ENCODE measurements around the gene FGR.
"Not testable (repeated sequence)": the region's sequence is repeated elsewhere in the genome, so short reads cannot be mapped to it uniquely, and the experiment has no call there.

Gene FGR

DNA sequence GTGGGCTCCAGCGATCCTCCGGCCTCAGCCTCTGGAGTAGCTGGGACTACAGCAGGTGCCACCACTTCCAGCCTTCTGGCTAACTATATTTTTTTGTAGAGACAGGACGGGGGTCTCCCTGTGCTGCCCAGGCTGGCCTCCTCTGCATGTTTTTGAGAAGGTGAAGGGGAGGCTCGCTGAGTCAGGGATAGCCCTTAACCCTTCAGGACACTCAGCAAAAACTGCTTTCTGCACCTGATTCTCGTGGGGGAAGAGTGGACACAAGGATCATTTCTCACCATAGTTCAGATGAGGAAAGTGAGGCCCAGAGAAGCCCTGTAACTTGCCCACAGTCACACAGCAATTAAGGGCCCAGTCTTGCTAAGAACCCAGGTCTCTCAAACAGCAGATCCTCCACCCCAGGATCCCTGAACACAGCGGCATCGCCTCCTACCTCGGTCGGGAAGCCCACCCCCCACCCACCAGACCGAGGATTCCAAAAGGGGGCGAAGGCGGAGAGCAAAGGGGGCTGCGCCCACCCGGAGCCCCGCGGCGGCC, 1.3 kb downstream of the FGR start:
- H3K27ac Mint-ChIP-seq, result peak overlapping the region; percentile 65
- peaks cover 75% of the 10 kb centered on the region for H3K4me1 Mint-ChIP-seq (ENCODE audit: low read depth)
- DNase-seq, result no peak
- H3K27me3 Mint-ChIP-seq, result no peaks in the 10 kb centered on the region
- no peaks in the 10 kb centered on the region for H3K36me3 Mint-ChIP-seq (ENCODE audit: low read depth)
- no peaks in the 10 kb centered on the region for H3K9me3 Mint-ChIP-seq
- H3K4me3 Mint-ChIP-seq, result peak overlapping the region; percentile 43

DNA sequence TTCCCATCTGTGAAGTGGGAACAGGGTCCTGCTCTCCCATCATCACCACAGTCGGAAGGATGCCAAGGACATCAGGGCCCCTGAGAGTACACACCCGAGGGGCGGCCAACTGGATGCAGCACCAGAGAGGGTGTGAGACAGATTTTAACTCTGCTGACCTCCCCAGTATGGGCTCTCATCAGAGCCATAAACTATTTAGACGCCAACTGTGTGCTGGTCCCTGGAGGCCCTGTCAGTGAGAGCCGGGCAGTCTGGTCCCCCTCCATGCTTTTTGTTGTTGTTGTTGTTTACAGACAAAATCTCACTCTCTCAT, 1.7 kb downstream of the FGR start:
- no peak for DNase-seq
- Mint-ChIP-seq H3K4me3 (peak overlapping the region; percentile 43), H3K27ac (peak overlapping the region; percentile 90), H3K9me3 (no peaks in the 10 kb centered on the region), H3K36me3 (ENCODE audit: low read depth) (no peaks in the 10 kb centered on the region), H3K4me1 (ENCODE audit: low read depth) (peaks cover 78% of the 10 kb centered on the region), H3K27me3 (no peaks in the 10 kb centered on the region)

DNA sequence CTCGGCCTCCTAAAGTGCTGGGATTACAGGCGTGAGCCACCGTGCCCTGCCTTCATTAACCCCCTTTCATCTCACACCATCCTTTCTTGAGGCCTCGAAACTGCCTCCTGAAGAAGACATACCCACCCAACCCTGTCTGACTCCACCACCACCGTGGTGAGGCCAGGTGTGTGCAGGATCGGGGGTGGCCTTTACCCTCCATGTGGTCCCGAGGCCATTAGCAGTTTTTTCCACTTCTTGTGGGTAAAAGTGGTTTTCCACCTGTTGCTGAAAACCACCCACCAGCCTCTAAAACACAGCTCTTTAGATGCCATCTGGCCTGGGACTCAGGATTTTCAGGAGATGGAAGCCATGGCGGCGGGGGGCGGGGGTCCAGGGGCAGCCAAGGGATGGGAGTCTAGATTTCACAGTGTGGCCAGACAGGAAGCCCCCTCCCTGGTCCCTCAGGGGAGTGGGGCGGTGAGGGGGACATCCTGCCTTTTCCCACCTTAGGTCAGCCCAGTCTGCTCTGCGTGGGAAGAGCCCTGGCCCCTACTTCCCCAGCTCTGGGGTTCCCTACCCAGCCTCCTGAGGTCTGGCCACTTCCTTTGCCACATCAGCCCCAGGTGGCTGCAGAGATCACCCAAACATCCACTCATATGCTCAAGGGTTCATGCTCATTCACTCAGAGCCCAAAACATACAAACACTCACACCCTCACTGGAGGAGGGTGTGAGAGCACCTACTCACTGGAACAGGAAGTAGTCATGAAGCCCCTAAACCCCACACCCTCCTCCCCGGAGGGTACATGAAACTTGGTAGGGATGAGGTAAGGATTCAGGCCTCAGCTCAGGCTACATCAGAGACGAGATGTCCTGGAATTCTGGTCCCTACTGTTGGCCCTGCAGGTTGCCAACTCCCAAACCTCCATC, 2.3 kb downstream of the FGR start:
- no peaks in the 10 kb centered on the region for H3K36me3 Mint-ChIP-seq (ENCODE audit: low read depth)
- DNase-seq, result peak; percentile 61
- no peaks in the 10 kb centered on the region for H3K9me3 Mint-ChIP-seq
- peaks cover 73% of the 10 kb centered on the region for H3K4me1 Mint-ChIP-seq (ENCODE audit: low read depth)
- H3K27me3 Mint-ChIP-seq, result no peaks in the 10 kb centered on the region
- peak overlapping the region; percentile 90 for H3K27ac Mint-ChIP-seq
- H3K4me3 Mint-ChIP-seq, result peak overlapping the region; percentile 43

DNA sequence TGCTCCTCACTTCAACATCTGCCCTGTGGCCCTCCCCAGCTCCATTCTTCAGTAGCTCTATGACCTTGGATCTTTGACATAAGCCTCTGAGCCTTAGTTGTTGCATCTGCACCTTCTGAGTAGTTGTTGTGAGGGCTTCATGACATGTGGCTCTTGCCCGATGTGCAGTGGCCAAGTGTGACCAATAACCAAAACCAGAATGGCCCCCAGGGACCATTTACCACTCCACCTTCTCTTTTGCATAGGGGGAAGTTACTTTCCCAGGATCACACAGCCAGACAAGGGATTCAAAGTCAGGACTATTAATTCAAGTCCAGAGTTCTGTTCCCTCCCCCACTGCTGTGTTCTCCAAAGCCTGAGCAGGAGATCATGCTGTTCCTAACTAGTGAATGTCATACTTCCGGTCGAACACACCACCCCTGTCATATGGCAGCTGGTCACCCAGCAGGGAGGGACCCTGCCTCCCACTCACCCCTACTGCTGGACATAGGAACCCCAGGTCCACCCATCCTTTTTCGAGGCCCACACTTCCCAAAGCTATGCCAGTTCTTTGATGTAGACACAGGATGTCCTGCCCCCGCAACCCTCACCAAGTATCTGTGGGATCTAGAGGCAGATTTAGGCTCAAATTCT, 4.0 kb downstream of the FGR start:
- no peak overlapping the region for H3K27ac Mint-ChIP-seq
- no peak overlapping the region for H3K4me3 Mint-ChIP-seq
- H3K36me3 Mint-ChIP-seq (ENCODE audit: low read depth), result no peaks in the 10 kb centered on the region

DNA sequence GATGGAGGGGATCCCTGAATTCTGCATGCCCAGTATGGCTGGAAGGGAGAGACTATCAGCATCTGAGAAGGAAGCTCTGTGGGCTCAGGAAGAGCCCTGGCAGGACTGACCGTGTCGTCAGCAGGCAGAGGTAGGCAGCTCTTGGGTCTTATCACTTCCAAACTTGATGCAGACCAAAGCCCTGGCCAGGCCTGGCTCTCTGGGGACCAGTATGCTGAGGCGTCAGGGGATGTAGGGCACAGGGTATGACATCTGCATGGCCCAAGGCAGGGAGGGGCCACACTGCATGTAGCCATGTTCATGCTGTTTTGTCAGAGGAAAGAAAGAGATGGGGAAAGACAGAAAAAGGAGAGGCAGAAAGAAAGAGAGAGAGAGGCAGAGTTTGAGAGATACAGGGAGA, 6.3 kb downstream of the FGR start:
- Mint-ChIP-seq H3K9me3 (no peaks in the 10 kb centered on the region), H3K27ac (no peak overlapping the region), H3K36me3 (ENCODE audit: low read depth) (no peaks in the 10 kb centered on the region), H3K4me1 (ENCODE audit: low read depth) (peaks cover 53% of the 10 kb centered on the region), H3K27me3 (no peaks in the 10 kb centered on the region), H3K4me3 (no peak overlapping the region)
- DNase-seq, result no peak

More for the DNA sequence above, 4.0 kb downstream of the FGR start:
- Mint-ChIP-seq H3K4me1 (ENCODE audit: low read depth) (peaks cover 65% of the 10 kb centered on the region), H3K9me3 (no peaks in the 10 kb centered on the region), H3K27me3 (no peaks in the 10 kb centered on the region)
- DNase-seq, result no peak

DNA sequence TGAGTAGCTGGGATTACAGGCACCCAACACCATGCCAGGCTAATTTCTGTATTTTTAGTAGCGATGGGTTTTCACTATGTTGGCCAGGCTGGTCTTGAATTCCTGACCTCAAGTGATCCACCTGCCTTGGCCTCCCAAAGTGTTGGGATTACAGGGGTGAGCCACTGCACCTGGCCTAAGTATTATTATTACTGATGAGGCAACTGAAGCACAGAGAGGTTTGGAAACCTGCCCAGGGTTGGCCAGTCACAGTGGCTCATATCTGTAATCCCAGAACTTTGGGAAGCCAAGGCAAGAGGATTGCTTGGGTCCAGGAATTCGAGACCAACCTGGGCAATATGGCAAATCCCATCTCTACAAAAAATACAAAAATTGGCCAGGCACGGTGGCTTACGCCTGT, 7.3 kb downstream of the FGR start:
- peaks cover 43% of the 10 kb centered on the region for H3K4me1 Mint-ChIP-seq (ENCODE audit: low read depth)
- not testable (repeated sequence) for H3K27ac Mint-ChIP-seq; H3K36me3 Mint-ChIP-seq (ENCODE audit: low read depth)

DNA sequence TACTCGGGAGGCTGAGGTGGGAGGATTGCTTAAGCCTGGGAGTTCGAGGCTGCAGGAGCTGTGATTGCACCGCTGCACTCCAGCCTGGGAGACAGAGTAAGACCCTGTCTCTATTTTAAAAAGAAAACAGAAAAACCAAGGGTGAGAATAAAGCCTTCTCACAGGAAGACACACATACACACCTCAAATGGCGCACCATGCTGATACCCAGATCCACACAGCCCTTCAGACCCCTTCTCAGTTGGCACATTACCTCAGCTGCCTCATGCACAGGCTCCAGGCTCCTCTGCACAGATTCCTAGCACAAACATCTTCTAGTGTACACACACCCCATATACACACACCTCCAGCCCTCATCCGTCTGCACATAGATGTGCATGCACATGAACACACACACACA, 7.9 kb downstream of the FGR start:
- DNase-seq, result no peak
- Mint-ChIP-seq H3K27me3 (no peaks in the 10 kb centered on the region), H3K4me1 (ENCODE audit: low read depth) (peaks cover 38% of the 10 kb centered on the region), H3K9me3 (no peaks in the 10 kb centered on the region), H3K4me3 (no peak overlapping the region), H3K27ac (no peak overlapping the region), H3K36me3 (ENCODE audit: low read depth) (no peaks in the 10 kb centered on the region)

More for the DNA sequence above, 7.3 kb downstream of the FGR start:
- H3K27me3 Mint-ChIP-seq, DNase-seq, H3K9me3 Mint-ChIP-seq, H3K4me3 Mint-ChIP-seq: not testable (repeated sequence)

DNA sequence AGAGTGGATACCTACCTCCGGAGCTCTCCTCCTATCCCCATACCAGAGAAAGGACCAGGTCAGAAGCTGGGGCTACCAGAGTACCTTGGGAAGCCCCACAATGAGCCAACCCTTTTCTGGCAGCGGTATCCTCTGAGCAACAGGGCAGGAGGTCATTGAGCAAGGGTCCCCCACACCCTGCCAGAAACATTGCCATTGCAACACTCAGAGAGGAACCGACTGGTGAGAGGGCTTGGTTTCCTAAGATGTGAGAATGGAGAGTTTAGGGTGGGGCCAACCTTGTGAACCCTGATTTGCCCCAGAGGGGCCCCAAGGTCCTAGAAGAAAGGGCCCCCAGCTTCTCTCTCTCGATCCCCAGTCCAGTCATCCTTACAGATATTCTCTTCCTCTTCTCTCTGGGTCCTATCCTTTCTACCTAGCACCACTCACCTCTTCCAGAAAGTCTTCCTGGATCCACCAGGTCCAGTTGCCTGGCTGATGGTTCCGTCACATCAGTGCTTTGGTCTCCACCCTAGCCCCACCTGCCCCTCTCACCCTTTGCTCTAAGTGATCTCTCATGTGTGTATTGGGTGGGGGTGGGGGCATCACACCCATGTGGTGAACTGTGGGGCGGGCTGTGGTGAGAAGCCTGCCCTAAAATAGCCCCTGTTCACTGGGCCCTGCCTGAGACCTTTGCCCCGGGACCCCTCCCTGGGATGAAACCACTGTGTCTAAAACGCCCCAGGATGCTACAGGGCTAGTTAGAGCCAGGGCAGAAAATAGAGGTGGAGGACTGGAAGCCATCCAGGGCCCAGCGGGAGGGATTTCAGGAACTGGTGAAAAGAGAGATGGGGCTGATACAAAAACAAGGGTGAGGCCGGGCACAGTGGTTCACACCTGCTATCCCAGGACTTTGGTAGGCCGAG, 8.7 kb downstream of the FGR start:
- Mint-ChIP-seq H3K4me1 (ENCODE audit: low read depth) (peaks cover 30% of the 10 kb centered on the region), H3K9me3 (no peaks in the 10 kb centered on the region), H3K4me3 (no peak overlapping the region), H3K36me3 (ENCODE audit: low read depth) (no peaks in the 10 kb centered on the region), H3K27ac (peak overlapping the region; percentile 34), H3K27me3 (no peaks in the 10 kb centered on the region)
- no peak for DNase-seq

DNA sequence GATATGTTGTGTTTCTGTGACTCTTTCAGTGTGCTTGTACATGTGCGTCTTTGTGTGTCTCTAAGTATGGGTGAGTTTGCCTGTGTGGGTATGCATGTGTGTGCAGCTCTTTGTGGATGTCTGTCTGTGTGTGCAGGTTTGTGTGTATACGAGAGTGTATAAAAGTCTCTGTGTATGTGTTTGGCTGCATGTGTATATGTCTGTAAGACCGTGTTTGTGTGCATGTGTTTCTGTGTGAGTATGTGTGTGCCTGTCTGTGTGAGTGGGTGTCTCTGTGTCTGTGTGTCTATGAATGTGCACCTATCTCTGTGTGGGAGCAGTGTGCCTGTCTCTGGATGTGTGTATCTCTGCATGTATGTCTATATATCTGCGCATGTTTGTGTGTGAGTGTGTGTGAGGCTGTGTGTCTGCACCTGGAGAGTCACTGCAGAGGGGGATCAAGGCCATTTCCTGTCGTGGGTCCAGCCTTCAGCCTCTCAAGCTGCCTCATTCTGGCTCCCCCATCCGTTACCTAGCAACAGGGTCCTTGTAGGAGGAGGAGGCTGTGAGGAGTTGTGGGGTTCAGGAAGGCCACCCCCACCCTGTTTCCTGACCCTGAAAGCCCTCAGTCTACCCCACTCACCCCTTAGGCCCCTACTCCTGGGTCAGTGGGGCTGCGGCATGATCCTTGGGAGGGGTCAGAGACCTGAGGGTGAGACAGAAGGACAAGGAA, 10.4 kb downstream of the FGR start:
- peaks cover 20% of the 10 kb centered on the region for H3K4me1 Mint-ChIP-seq (ENCODE audit: low read depth)
- no peak overlapping the region for H3K27ac Mint-ChIP-seq
- H3K36me3 Mint-ChIP-seq (ENCODE audit: low read depth), result no peaks in the 10 kb centered on the region
- DNase-seq, result no peak
- no peak overlapping the region for H3K4me3 Mint-ChIP-seq
- no peaks in the 10 kb centered on the region for H3K27me3 Mint-ChIP-seq
- no peaks in the 10 kb centered on the region for H3K9me3 Mint-ChIP-seq

DNA sequence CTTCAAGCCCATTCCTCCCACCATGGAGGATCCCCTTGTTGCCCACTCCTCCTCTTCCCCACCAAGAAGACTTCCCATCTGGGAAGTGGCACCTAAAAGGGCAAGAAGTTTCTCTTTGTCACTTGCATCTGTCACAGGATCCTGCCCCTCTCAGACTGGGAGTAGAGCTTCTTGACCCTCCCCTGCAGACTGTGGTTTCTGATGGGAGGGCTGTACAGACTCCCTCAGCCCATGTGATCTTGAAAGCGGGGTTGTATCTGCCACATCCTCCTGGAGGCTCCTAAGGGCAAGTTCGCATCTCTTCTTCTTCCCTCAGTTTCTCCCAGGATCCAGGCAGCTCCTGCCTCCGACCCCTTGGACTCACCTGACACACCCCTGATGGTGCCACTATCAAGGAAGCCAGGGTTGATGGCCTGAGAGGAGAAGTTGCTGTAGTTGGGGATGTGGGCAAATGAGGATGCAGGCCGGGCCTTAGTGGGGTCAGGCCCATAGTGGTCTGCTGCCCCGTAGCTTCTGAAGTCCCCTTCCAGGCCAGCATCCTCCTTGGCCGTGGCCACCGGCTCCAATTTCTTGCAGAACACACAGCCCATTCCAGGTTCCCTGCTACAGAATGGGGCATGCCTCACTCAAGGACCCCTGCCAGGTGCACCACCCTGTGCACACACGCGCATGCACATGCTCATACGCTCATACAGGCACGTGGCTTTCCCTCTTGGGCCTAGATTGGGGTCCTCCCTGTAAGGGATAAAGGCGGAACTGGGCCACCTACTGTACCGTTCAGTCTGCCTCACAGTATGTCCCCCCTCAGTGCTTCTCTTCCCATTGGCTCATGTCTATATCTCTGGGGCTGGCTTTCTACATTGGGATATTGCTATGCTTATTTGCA, 11.4 kb downstream of the FGR start:
- H3K4me1 Mint-ChIP-seq (ENCODE audit: low read depth), result peaks cover 18% of the 10 kb centered on the region
- no peaks in the 10 kb centered on the region for H3K9me3 Mint-ChIP-seq
- no peaks in the 10 kb centered on the region for H3K36me3 Mint-ChIP-seq (ENCODE audit: low read depth)
- no peaks in the 10 kb centered on the region for H3K27me3 Mint-ChIP-seq
- no peak overlapping the region for H3K27ac Mint-ChIP-seq
- DNase-seq, result no peak
- no peak overlapping the region for H3K4me3 Mint-ChIP-seq

DNA sequence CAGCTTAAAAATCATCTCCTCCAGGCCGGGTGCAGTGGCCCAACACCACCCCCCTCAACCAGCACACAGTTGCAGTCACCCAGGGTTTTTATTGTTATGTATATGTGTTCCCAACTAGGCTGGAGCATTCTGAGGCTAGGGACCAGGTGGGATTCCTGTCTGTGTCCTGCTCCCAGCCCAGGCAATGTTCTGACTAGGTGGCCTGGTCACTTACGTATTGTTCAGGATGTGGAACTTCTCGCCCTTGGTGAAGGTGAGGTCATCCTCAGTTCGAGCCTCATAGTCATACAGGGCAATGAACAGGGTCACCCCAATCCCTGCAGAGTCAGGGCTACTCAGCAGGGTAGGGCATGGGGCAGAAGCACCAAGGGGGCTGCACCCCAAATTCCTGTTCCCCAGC, 12.2 kb downstream of the FGR start:
- H3K36me3 Mint-ChIP-seq (ENCODE audit: low read depth), result no peaks in the 10 kb centered on the region
- H3K9me3 Mint-ChIP-seq, result no peaks in the 10 kb centered on the region
- H3K4me3 Mint-ChIP-seq, result no peak overlapping the region
- no peak for DNase-seq
- H3K27ac Mint-ChIP-seq, result no peak overlapping the region
- peaks cover 24% of the 10 kb centered on the region for H3K4me1 Mint-ChIP-seq (ENCODE audit: low read depth)
- H3K27me3 Mint-ChIP-seq, result no peaks in the 10 kb centered on the region

DNA sequence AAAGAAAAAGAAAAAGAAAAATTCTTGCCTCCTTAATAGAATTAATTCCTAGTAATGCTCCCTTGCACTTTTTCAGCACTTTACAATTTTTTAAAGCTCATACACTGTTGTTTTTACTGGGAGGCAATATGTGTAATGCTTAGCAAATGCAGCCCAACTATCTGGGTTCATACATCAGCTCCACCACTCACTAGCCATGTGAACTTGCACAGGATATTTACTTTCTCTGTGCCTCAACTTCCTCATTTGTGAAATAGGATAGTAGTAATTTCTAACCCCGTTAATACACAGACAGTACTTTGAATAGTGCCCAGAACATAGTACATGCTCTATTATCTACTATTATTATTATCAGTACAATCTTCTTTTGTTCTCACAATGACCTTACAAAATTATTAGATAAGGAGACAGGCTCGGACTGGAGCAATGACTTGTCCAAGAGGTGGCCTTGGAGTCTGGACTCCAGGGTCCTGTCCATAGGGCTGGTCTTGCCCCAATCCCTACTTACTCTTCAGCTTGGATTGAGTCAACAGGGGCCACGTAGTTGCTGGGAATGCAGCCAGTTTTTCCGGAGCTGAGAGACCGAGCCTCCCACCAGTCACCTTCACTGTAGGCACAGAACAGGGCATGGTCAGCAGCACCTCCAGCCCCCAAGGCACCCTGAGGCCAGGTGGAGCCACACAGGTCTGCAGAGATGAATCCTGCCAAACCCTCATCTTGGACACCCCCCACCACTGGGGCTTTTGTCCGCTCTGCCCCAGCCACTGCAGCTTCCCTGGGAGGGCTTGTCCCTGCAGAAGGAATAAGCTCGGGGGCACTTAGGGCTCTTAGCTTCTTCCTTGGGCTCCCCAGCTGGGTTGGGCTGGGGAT, 13.7 kb downstream of the FGR start:
- Mint-ChIP-seq H3K9me3 (no peaks in the 10 kb centered on the region), H3K27ac (no peak overlapping the region), H3K36me3 (ENCODE audit: low read depth) (no peaks in the 10 kb centered on the region), H3K4me1 (ENCODE audit: low read depth) (peaks cover 37% of the 10 kb centered on the region), H3K4me3 (no peak overlapping the region), H3K27me3 (no peaks in the 10 kb centered on the region)
- no peak for DNase-seq
